Activated gamma-delta T cell treated with anti-CD3 and anti-CD28 coated beads, Interleukin-2, amount 50 U/mL, for 16 hours (primary cell): ENCODE results near the gene PIGM.

Source experiments
- DNase-seq: peaks from one replicate; pipeline ENCODE4 v3.0.0-alpha.2; 2020; ENCODE audit warnings: low read depth

The PIGM gene

GRCh38 chr1:159989581-159989980, 42.2 kb downstream of the PIGM start:
- no peak for DNase-seq

GRCh38 chr1:159988006-159988405, 43.8 kb downstream of the PIGM start:
- no peak for DNase-seq

- DNase-seq: no peak
These were observed 44.6 kb downstream of the PIGM start for GRCh38 chr1:159987186-159987585.

- no peak for DNase-seq
These were observed 45.3 kb downstream of the PIGM start for GRCh38 chr1:159986531-159986930.

- DNase-seq: no peak
These were observed 45.7 kb downstream of the PIGM start for GRCh38 chr1:159986093-159986492.

- no peak for DNase-seq
These were observed 46.3 kb downstream of the PIGM start for GRCh38 chr1:159985473-159985872.

- no peak for DNase-seq
These were observed 48.1 kb downstream of the PIGM start for GRCh38 chr1:159983681-159984080.

GRCh38 chr1:159982280-159982679, 49.5 kb downstream of the PIGM start:
- no peak for DNase-seq

- no peak for DNase-seq
These were observed 50.3 kb downstream of the PIGM start for GRCh38 chr1:159981351-159982055.

- DNase-seq: no peak
These were observed 51.0 kb downstream of the PIGM start for GRCh38 chr1:159980786-159981185.

GRCh38 chr1:159980076-159980475, 51.7 kb downstream of the PIGM start:
- DNase-seq: no peak

- DNase-seq: no peak
These were observed 52.5 kb downstream of the PIGM start for GRCh38 chr1:159979257-159979656.

- no peak for DNase-seq
These were observed 53.7 kb downstream of the PIGM start for GRCh38 chr1:159978107-159978398.

GRCh38 chr1:159977364-159978106, 54.3 kb downstream of the PIGM start:
- no peak for DNase-seq
